Measurements from ENCODE around the gene NELFCD.

- TF ChIP-seq POLR2A (IDR thresholded peaks at IDR 0.05) (no peak), CTCF (IDR thresholded peaks at IDR 0.05) (no peak)
Measured at GRCh38 chr20:59024111-59024530, 43.1 kb downstream of the NELFCD start.
